Thyroid gland (tissue), 4 donors: ENCODE data around the gene ESM1.

ENCODE experiments used
- POLR2A ChIP-seq, 2 donors: fragments of 450-650 bp; IDR thresholded peaks; one replicate each; pipeline ENCODE4 v1.6.1; 2017; ENCODE audit warnings: antibody characterized with exemption in 2 of 2, mild to moderate bottlenecking in 2 of 2, moderate library complexity in 1 of 2
- TF ChIP-seq, protein P1 (sequence below), 6 experiments: fragments of 200-600 bp in 3 of 6; fragments of 450-650 bp in 3 of 6; sonication (generic) in 3 of 6; IDR thresholded peaks; one replicate each; pipeline ENCODE4 v1.5.1; 2016 to 2019; ENCODE audit warnings: antibody characterized with exemption in 6 of 6, mild to moderate bottlenecking in 2 of 6, inconsistent platforms in 1 of 6, moderate library complexity in 1 of 6

DNA sequence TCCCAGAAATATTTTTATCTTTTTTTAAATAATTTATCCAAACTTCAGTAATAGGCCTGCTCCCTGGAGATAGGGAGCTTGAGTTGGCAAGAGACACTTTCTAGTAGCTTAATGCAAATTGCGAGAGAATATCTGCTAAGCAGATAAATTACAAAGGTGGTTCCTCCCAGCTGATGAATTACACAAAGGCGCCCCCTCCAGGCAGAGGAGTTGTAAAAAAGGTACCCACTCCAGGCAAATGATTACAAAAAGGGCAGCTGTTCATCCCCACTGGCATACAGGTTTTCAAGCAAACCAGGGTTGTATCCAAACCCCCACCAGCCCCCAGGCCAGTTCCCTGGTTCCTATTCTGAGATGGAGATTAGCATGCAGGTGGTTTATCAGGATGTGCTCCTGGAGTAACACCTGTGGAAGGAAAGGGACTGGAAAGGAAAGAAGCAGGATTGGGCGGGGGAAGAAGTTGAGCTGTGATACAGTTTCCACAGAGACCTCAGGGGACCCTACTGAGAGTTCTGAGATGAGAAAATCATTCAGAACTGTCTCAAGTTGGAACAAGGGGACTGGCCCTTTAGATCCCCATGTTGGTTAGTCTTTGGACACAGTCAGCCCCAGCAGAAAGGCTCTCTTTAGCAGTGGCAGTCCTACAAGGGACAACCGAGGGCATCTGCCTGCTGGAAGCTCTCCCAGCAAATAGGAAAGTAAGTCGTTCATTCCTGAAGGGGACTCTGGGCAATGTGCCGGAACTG is 25.5 kb downstream of the ESM1 start:
- TF ChIP-seq, protein P1, sequence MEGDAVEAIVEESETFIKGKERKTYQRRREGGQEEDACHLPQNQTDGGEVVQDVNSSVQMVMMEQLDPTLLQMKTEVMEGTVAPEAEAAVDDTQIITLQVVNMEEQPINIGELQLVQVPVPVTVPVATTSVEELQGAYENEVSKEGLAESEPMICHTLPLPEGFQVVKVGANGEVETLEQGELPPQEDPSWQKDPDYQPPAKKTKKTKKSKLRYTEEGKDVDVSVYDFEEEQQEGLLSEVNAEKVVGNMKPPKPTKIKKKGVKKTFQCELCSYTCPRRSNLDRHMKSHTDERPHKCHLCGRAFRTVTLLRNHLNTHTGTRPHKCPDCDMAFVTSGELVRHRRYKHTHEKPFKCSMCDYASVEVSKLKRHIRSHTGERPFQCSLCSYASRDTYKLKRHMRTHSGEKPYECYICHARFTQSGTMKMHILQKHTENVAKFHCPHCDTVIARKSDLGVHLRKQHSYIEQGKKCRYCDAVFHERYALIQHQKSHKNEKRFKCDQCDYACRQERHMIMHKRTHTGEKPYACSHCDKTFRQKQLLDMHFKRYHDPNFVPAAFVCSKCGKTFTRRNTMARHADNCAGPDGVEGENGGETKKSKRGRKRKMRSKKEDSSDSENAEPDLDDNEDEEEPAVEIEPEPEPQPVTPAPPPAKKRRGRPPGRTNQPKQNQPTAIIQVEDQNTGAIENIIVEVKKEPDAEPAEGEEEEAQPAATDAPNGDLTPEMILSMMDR (IDR thresholded peaks at IDR 0.05) = no peak
- no peak for TF ChIP-seq POLR2A (IDR thresholded peaks at IDR 0.05)
